ENCODE results near the gene KDM8.

DNA sequence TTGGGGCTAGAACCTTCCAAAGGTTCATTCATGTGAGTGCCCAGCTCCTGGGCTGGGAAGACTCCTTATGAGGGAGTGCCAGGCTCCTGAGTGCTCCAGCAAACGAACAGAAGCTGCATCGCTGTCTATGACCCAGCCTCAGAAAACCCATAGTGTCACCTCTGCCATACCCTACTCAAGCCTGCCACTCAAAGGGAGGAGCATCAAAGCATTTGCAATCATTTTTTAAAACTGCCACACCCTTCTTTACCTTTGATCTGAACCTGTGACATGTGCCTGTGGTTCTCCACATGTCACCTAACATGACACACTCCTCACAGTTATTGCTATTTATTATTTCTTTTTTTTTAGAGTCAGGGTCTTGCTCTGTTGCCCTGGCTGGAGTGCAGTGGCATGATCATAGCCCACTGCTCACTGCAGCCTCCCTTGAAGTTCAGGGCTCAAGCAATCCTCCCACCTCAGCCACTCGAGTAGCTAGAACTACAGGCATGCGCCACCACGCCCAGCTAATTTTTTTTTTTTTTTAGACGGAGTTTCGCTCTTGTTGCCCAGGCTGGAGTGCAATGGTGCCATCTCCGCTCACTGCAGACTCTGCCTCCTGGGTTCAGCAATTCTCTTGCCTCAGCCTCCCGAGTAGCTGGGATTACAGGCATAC is 7.3 kb upstream of the KDM8 start:
- TF ChIP-seq EZH2phosphoT487 (IDR thresholded peaks at IDR 0.05; ENCODE audit: borderline replicate concordance, low read length) (no peak), EZH2 (IDR thresholded peaks at IDR 0.05; ENCODE audit: low read length, unreplicated experiment) (no peak), CTCF (conservative IDR thresholded peaks at IDR 0.05; ENCODE audit: low read depth, low read length) (no peak)
